ENCODE results near the gene ING4.

- no peak; the same call in 1 of the 2 replicates for TF ChIP-seq CTCF (conservative IDR thresholded peaks at IDR 0.05)
- TF ChIP-seq ZFX (IDR thresholded peaks at IDR 0.05): no peak
These were observed 48.3 kb downstream of the ING4 start for GRCh38 chr12:6614513-6615172.

Measured in C4-2B (cell line).